Fibroblast of lung (primary cell): ENCODE results near the gene SIK2.
"Not testable (repeated sequence)": the region's sequence is repeated elsewhere in the genome, so short reads cannot be mapped to it uniquely, and the experiment has no call there.

Experiments
- EZH2 ChIP-seq: IDR thresholded peaks from 2 replicates; pipeline ENCODE4 v1.5.1; 2012; ENCODE audit warnings: low read length, control low read depth, mild to moderate bottlenecking; ENCODE audit errors: missing control alignments
- TF ChIP-seq, protein P1 (sequence below), 2 donors: IDR thresholded peaks in 1 of 2; conservative IDR thresholded peaks in 1 of 2; 1 replicate in 1 of 2; 2 replicates in 1 of 2; pipeline ENCODE4 v1.5.1; 2011 to 2012; ENCODE audit warnings: low read length in 2 of 2, control low read depth in 1 of 2, inconsistent platforms in 1 of 2, low read depth in 1 of 2, mild to moderate bottlenecking in 1 of 2

DNA sequence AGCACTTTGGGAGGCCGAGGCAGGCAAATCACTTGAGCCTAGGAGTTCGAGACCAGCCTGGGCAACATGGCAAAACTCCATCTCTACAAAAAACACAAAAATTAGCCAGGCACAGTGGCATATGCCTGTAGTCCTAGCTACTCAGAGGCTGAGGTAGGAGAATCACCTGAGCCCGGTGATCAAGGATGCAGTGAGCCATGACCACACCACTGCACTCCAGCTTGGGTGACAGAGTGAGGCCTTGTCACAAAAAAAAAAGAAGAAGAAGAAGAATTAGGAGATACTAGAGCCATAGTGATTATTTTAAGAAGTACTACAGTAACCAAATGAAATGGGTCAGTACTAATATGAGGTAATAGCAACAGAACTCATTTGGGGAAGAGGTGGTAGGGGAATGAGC is 56.2 kb downstream of the SIK2 start:
- TF ChIP-seq, protein P1, sequence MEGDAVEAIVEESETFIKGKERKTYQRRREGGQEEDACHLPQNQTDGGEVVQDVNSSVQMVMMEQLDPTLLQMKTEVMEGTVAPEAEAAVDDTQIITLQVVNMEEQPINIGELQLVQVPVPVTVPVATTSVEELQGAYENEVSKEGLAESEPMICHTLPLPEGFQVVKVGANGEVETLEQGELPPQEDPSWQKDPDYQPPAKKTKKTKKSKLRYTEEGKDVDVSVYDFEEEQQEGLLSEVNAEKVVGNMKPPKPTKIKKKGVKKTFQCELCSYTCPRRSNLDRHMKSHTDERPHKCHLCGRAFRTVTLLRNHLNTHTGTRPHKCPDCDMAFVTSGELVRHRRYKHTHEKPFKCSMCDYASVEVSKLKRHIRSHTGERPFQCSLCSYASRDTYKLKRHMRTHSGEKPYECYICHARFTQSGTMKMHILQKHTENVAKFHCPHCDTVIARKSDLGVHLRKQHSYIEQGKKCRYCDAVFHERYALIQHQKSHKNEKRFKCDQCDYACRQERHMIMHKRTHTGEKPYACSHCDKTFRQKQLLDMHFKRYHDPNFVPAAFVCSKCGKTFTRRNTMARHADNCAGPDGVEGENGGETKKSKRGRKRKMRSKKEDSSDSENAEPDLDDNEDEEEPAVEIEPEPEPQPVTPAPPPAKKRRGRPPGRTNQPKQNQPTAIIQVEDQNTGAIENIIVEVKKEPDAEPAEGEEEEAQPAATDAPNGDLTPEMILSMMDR (conservative IDR thresholded peaks at IDR 0.05 in 1 of 2, IDR thresholded peaks at IDR 0.05 in 1 of 2; ENCODE audit: low read depth in 1 of 2, low read length in 2 of 2), result not testable (repeated sequence)
- not testable (repeated sequence) for TF ChIP-seq EZH2
